Measurements from ENCODE around the gene ALDH1L1.

The ALDH1L1 gene

DNA sequence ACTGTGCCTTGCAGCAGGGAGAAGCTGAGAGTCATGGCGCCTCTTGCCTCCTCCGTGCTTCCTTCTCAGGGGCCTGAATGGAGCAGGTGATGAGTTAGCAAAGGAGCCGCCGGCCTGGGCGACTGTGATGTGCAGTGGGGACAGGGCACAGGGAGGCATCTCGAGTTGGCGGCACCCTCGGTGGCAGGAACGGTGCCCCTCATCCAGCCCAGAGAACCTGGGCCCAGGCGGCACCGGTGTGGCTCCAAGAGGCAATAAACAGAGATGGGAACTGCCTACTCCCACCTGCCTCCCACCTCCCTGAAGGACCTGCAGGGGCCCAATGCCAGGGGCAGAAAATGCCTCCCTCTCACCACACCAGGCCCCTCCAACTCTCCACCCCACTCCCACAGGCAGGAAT, 102.6 kb downstream of the ALDH1L1 start (continued):
- TF ChIP-seq, protein P1, sequence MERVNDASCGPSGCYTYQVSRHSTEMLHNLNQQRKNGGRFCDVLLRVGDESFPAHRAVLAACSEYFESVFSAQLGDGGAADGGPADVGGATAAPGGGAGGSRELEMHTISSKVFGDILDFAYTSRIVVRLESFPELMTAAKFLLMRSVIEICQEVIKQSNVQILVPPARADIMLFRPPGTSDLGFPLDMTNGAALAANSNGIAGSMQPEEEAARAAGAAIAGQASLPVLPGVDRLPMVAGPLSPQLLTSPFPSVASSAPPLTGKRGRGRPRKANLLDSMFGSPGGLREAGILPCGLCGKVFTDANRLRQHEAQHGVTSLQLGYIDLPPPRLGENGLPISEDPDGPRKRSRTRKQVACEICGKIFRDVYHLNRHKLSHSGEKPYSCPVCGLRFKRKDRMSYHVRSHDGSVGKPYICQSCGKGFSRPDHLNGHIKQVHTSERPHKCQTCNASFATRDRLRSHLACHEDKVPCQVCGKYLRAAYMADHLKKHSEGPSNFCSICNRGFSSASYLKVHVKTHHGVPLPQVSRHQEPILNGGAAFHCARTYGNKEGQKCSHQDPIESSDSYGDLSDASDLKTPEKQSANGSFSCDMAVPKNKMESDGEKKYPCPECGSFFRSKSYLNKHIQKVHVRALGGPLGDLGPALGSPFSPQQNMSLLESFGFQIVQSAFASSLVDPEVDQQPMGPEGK (CRISPR knock-in tag; IDR thresholded peaks at IDR 0.05; ENCODE audit: borderline replicate concordance): no peak
- TF ChIP-seq ZNF70 (CRISPR knock-in tag; IDR thresholded peaks at IDR 0.05): no peak
- TF ChIP-seq, protein P2, sequence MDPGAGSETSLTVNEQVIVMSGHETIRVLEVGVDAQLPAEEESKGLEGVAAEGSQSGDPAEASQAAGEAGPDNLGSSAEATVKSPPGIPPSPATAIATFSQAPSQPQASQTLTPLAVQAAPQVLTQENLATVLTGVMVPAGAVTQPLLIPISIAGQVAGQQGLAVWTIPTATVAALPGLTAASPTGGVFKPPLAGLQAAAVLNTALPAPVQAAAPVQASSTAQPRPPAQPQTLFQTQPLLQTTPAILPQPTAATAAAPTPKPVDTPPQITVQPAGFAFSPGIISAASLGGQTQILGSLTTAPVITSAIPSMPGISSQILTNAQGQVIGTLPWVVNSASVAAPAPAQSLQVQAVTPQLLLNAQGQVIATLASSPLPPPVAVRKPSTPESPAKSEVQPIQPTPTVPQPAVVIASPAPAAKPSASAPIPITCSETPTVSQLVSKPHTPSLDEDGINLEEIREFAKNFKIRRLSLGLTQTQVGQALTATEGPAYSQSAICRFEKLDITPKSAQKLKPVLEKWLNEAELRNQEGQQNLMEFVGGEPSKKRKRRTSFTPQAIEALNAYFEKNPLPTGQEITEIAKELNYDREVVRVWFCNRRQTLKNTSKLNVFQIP (CRISPR knock-in tag; IDR thresholded peaks at IDR 0.05; ENCODE audit: borderline replicate concordance, low read depth): no peak
- TF ChIP-seq, protein P3, sequence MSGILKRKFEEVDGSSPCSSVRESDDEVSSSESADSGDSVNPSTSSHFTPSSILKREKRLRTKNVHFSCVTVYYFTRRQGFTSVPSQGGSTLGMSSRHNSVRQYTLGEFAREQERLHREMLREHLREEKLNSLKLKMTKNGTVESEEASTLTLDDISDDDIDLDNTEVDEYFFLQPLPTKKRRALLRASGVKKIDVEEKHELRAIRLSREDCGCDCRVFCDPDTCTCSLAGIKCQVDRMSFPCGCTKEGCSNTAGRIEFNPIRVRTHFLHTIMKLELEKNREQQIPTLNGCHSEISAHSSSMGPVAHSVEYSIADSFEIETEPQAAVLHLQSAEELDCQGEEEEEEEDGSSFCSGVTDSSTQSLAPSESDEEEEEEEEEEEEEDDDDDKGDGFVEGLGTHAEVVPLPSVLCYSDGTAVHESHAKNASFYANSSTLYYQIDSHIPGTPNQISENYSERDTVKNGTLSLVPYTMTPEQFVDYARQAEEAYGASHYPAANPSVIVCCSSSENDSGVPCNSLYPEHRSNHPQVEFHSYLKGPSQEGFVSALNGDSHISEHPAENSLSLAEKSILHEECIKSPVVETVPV (CRISPR knock-in tag; IDR thresholded peaks at IDR 0.05): no peak

DNA sequence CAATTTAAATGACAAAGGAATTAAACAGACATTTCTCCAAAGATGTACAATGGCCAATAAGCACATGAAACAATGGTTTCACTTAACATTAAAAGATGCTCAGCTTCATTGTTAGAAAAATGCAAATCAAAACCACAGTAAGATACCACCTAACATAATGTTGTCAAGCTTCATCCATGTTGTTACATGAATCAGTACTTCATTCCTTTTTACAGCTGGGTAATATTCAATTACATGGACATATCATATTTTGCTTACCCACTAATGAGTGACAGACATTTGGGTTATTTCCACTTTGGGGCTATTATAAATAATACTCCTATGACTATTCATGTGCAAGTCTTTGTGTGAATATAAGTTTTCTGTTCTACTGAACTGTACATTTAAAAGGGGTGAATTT, 104.2 kb downstream of the ALDH1L1 start:
- TF ChIP-seq ZNF70 (CRISPR knock-in tag; IDR thresholded peaks at IDR 0.05): no peak
- no peak for TF ChIP-seq ZNF565 (CRISPR knock-in tag; conservative IDR thresholded peaks at IDR 0.05; ENCODE audit: low read depth)
- no peak for TF ChIP-seq GLIS3 (CRISPR knock-in tag; IDR thresholded peaks at IDR 0.05)
- no peak for TF ChIP-seq ZNF8 (CRISPR knock-in tag; IDR thresholded peaks at IDR 0.05)
- TF ChIP-seq ARNTL (CRISPR knock-in tag; IDR thresholded peaks at IDR 0.05; ENCODE audit: borderline replicate concordance, low read depth): no peak
- TF ChIP-seq RARB (CRISPR knock-in tag; IDR thresholded peaks at IDR 0.05): no peak
- TF ChIP-seq TCF4 (CRISPR knock-in tag; IDR thresholded peaks at IDR 0.05; ENCODE audit: borderline replicate concordance): no peak
- no peak for TF ChIP-seq BACH2 (CRISPR knock-in tag; IDR thresholded peaks at IDR 0.05; ENCODE audit: borderline replicate concordance)
- no peak for TF ChIP-seq ZFP3 (CRISPR knock-in tag; IDR thresholded peaks at IDR 0.05)
- TF ChIP-seq, protein P4, sequence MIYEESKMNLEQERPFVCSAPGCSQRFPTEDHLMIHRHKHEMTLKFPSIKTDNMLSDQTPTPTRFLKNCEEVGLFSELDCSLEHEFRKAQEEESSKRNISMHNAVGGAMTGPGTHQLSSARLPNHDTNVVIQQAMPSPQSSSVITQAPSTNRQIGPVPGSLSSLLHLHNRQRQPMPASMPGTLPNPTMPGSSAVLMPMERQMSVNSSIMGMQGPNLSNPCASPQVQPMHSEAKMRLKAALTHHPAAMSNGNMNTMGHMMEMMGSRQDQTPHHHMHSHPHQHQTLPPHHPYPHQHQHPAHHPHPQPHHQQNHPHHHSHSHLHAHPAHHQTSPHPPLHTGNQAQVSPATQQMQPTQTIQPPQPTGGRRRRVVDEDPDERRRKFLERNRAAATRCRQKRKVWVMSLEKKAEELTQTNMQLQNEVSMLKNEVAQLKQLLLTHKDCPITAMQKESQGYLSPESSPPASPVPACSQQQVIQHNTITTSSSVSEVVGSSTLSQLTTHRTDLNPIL (CRISPR knock-in tag; IDR thresholded peaks at IDR 0.05; ENCODE audit: low read depth): no peak
- TF ChIP-seq ISL1 (CRISPR knock-in tag; IDR thresholded peaks at IDR 0.05): no peak
- no peak for TF ChIP-seq ZFP30 (CRISPR knock-in tag; IDR thresholded peaks at IDR 0.05)
- no peak for ATAC-seq

DNA sequence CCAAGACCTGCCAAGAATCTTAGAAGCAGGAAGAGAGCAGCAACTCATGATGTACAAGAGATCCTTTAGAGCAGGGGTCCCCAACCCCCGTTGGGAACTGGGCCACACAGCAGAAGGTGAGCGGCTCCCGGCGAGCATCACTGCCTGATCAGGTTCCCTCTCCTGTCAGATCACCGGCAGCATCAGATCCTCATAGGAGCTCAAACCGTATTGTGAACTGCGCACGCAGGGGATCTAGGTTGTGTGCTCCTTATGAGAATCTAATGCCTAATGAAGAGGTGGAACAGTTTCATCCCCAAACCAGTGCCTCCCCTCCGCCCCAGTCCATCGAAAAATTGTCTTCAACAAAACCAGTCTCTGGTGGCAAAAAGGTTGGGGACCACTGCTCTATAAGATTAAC, 110.2 kb downstream of the ALDH1L1 start:
- TF ChIP-seq ESRRG (CRISPR knock-in tag; IDR thresholded peaks at IDR 0.05) (no peak), OSR1 (CRISPR knock-in tag; IDR thresholded peaks at IDR 0.05) (no peak), PPARA (CRISPR knock-in tag; IDR thresholded peaks at IDR 0.05; ENCODE audit: borderline replicate concordance) (no peak), ZNF565 (CRISPR knock-in tag; conservative IDR thresholded peaks at IDR 0.05; ENCODE audit: low read depth) (no peak), ZNF8 (CRISPR knock-in tag; IDR thresholded peaks at IDR 0.05) (no peak), GLIS3 (CRISPR knock-in tag; IDR thresholded peaks at IDR 0.05) (no peak), ZFP30 (CRISPR knock-in tag; IDR thresholded peaks at IDR 0.05) (no peak), ARNTL (CRISPR knock-in tag; IDR thresholded peaks at IDR 0.05; ENCODE audit: borderline replicate concordance, low read depth) (no peak), BACH2 (CRISPR knock-in tag; IDR thresholded peaks at IDR 0.05; ENCODE audit: borderline replicate concordance) (no peak), SNAI2 (CRISPR knock-in tag; IDR thresholded peaks at IDR 0.05) (no peak), ISL1 (CRISPR knock-in tag; IDR thresholded peaks at IDR 0.05) (no peak), ZNF70 (CRISPR knock-in tag; IDR thresholded peaks at IDR 0.05) (no peak), TCF4 (CRISPR knock-in tag; IDR thresholded peaks at IDR 0.05; ENCODE audit: borderline replicate concordance) (no peak)
- TF ChIP-seq, protein P1 (CRISPR knock-in tag; IDR thresholded peaks at IDR 0.05; ENCODE audit: borderline replicate concordance): no peak
- TF ChIP-seq, protein P4 (CRISPR knock-in tag; IDR thresholded peaks at IDR 0.05; ENCODE audit: low read depth): no peak
- TF ChIP-seq, protein P2 (CRISPR knock-in tag; IDR thresholded peaks at IDR 0.05; ENCODE audit: borderline replicate concordance, low read depth): no peak
- TF ChIP-seq, protein P3 (CRISPR knock-in tag; IDR thresholded peaks at IDR 0.05): no peak
- no peak for ATAC-seq

Data from SK-N-SH treated with all-trans-retinoic acid at 6 μM for 48 hours (cell line).